Loucy (cell line): Measurements from ENCODE around the gene PRH2.

Experiments
- H2AFZ ChIP-seq: fragments of 200-600 bp; sonication (generic); 2 replicates; pipeline ENCODE4 v1.6.0; 2016; ENCODE audit warnings: antibody characterized with exemption, mild to moderate bottlenecking, low read length, moderate library complexity
- H3F3A ChIP-seq: fragments of 200-600 bp; 2 replicates; pipeline ENCODE4 v1.6.0; 2016; ENCODE audit warnings: antibody characterized with exemption, low read depth, mild to moderate bottlenecking
- H3K27me3 ChIP-seq: fragments of 200-600 bp; sonication (generic); 2 replicates; pipeline ENCODE4 v1.6.1; 2014; ENCODE audit warnings: low read length, mild to moderate bottlenecking; ENCODE audit not compliant: insufficient read depth, poor library complexity, severe bottlenecking
- H3K36me3 ChIP-seq: fragments of 200-600 bp; sonication (generic); 2 replicates; pipeline ENCODE4 v1.6.1; 2016; ENCODE audit warnings: low read length; ENCODE audit not compliant: insufficient read depth
- H3K4me1 ChIP-seq: fragments of 200-600 bp; sonication (generic); 2 replicates; pipeline ENCODE4 v1.5.1; 2014; ENCODE audit warnings: low read length, mild to moderate bottlenecking; ENCODE audit not compliant: insufficient read depth, poor library complexity, severe bottlenecking
- H3K4me2 ChIP-seq: fragments of 200-600 bp; sonication (generic); 2 replicates; pipeline ENCODE4 v1.6.0; 2014; ENCODE audit warnings: antibody characterized with exemption, low read length, low read depth, mild to moderate bottlenecking; ENCODE audit not compliant: poor library complexity, severe bottlenecking
- H3K4me3 ChIP-seq: fragments of 200-600 bp; sonication (generic); 2 replicates; pipeline ENCODE4 v1.5.1; 2014; ENCODE audit warnings: low read length, mild to moderate bottlenecking, mixed read lengths; ENCODE audit not compliant: poor library complexity, severe bottlenecking
- H3K79me2 ChIP-seq: fragments of 200-600 bp; sonication (generic); 2 replicates; pipeline ENCODE4 v1.6.1; 2014; ENCODE audit warnings: low read length; ENCODE audit not compliant: insufficient read depth
- H3K9ac ChIP-seq: fragments of 200-600 bp; sonication (generic); 2 replicates; pipeline ENCODE4 v1.6.0; 2014; ENCODE audit warnings: mild to moderate bottlenecking, low read depth, low read length, moderate library complexity; ENCODE audit not compliant: poor library complexity, severe bottlenecking
- H3K9me2 ChIP-seq: fragments of 200-600 bp; sonication (generic); replicated peaks from 2 replicates; pipeline ENCODE4 v1.6.1; 2016; ENCODE audit warnings: low read depth, low read length, mixed read lengths
- H3K9me3 ChIP-seq: fragments of 200-600 bp; sonication (generic); 2 replicates; pipeline ENCODE4 v1.6.1; 2014; ENCODE audit warnings: mild to moderate bottlenecking, antibody characterized with exemption, low read length, low read depth; ENCODE audit not compliant: insufficient read depth
- H4K20me1 ChIP-seq: fragments of 200-600 bp; sonication (generic); 2 replicates; pipeline ENCODE4 v1.6.0; 2014; ENCODE audit warnings: antibody characterized with exemption, low read length, mild to moderate bottlenecking; ENCODE audit not compliant: insufficient read depth, poor library complexity, severe bottlenecking
- CTCF ChIP-seq: fragments of 200-600 bp; sonication (generic); conservative IDR thresholded peaks from 2 replicates; pipeline ENCODE4 v1.5.1; 2014; ENCODE audit warnings: mild to moderate bottlenecking, antibody characterized with exemption, low read length
- EZH2phosphoT487 ChIP-seq: fragments of 200-600 bp; IDR thresholded peaks from 2 replicates; pipeline ENCODE4 v1.6.1; 2018; ENCODE audit warnings: antibody characterized with exemption, mild to moderate bottlenecking, moderate library complexity, borderline replicate concordance

Gene PRH2

GRCh38 chr12:10952645-10953044 is 23.6 kb downstream of the PRH2 start:
- H3F3A ChIP-seq = no peaks in the 10 kb centered on the region
- H3K9me3 ChIP-seq = no peaks in the 10 kb centered on the region
- H4K20me1 ChIP-seq = no peaks in the 10 kb centered on the region
- H3K27me3 ChIP-seq = no peaks in the 10 kb centered on the region
- H3K36me3 ChIP-seq = no peaks in the 10 kb centered on the region
- no peaks in the 10 kb centered on the region for H3K79me2 ChIP-seq
- H2AFZ ChIP-seq = no peak overlapping the region
- no peak overlapping the region for H3K9ac ChIP-seq
- H3K4me1 ChIP-seq = no peaks in the 10 kb centered on the region
- H3K4me2 ChIP-seq = no peak overlapping the region
- H3K9me2 ChIP-seq = no peaks in the 10 kb centered on the region
- H3K4me3 ChIP-seq = no peak overlapping the region
- TF ChIP-seq EZH2phosphoT487 = no peak
- TF ChIP-seq CTCF = no peak

DNA sequence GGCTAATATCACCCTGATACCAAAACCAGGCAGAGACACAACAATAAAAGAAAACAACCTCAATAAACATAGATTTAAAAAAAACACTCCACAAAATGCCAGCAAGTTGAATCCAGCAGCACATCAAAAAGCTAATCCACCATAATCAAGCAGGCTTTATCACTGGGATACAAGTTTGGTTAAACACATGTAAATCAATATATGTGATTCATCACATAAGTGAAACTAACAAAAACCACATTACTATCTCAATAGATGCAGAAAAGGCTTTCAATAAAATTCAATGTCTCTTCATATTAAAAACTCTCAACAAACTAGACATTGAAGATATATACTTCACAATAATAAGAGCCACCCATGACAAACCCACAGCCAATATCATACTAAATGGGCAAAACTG is 27.0 kb downstream of the PRH2 start:
- no peak overlapping the region for H3K4me2 ChIP-seq
- H3K4me1 ChIP-seq = no peaks in the 10 kb centered on the region
- H3K36me3 ChIP-seq = no peaks in the 10 kb centered on the region
- H4K20me1 ChIP-seq = no peaks in the 10 kb centered on the region
- no peak overlapping the region for H3K4me3 ChIP-seq
- no peaks in the 10 kb centered on the region for H3K79me2 ChIP-seq
- no peak overlapping the region for H2AFZ ChIP-seq
- TF ChIP-seq EZH2phosphoT487 (no peak), CTCF (no peak)
- H3K9ac ChIP-seq = no peak overlapping the region
- H3K9me2 ChIP-seq = no peaks in the 10 kb centered on the region
- no peaks in the 10 kb centered on the region for H3K27me3 ChIP-seq
- H3K9me3 ChIP-seq = no peaks in the 10 kb centered on the region
- H3F3A ChIP-seq = no peaks in the 10 kb centered on the region

- no peak overlapping the region for H3K4me3 ChIP-seq
- H3K9me2 ChIP-seq = no peaks in the 10 kb centered on the region
- no peaks in the 10 kb centered on the region for H3K27me3 ChIP-seq
- no peak for TF ChIP-seq CTCF
- no peak for TF ChIP-seq EZH2phosphoT487
- no peak overlapping the region for H3K4me2 ChIP-seq
- no peak overlapping the region for H3K9ac ChIP-seq
- H3F3A ChIP-seq = no peaks in the 10 kb centered on the region
- H3K4me1 ChIP-seq = no peaks in the 10 kb centered on the region
- H3K9me3 ChIP-seq = no peaks in the 10 kb centered on the region
- no peaks in the 10 kb centered on the region for H3K36me3 ChIP-seq
- no peaks in the 10 kb centered on the region for H4K20me1 ChIP-seq
- no peaks in the 10 kb centered on the region for H3K79me2 ChIP-seq
- no peak overlapping the region for H2AFZ ChIP-seq
These were observed 28.7 kb downstream of the PRH2 start for GRCh38 chr12:10957741-10958140.
